Brain microvascular endothelial cell (primary cell): ENCODE measurements around the gene TMEM95.

Experiments
- DNase-seq: peaks from one replicate; pipeline ENCODE4 v3.0.0-alpha.2; 2020
- H3K27ac ChIP-seq: fragments of 250-450 bp; sonication (Bioruptor Pico); 2 replicates; pipeline ENCODE4 v1.5.1; 2020; ENCODE audit warnings: mild to moderate bottlenecking, moderate library complexity
- H3K27me3 ChIP-seq: fragments of 250-450 bp; sonication (Bioruptor Pico); replicated peaks from 2 replicates; pipeline ENCODE4 v1.5.1; 2020; ENCODE audit warnings: mild to moderate bottlenecking
- H3K36me3 ChIP-seq: fragments of 250-450 bp; sonication (Bioruptor Pico); replicated peaks from 2 replicates; pipeline ENCODE4 v1.5.1; 2020; ENCODE audit warnings: mild to moderate bottlenecking
- H3K4me3 ChIP-seq: 2 replicates; pipeline ENCODE4 v1.5.1; 2011; ENCODE audit warnings: low read depth, mild to moderate bottlenecking, control low read depth, low read length, moderate library complexity
- in situ Hi-C: cut with HindIII; loops from 2 replicates; pipeline ENCODE4 v1.10.0; 2017; ENCODE audit warnings: low sequenced_read_pairs, low pct_ligation_motif_present
- TF ChIP-seq, protein P1 (sequence below): IDR thresholded peaks from 2 replicates; pipeline ENCODE4 v1.5.1; 2011; ENCODE audit warnings: low read depth, mild to moderate bottlenecking, moderate library complexity, low read length, control low read depth, inconsistent platforms; ENCODE audit errors: missing control alignments

The TMEM95 gene

GRCh38 chr17:7343250-7343649, 11.7 kb upstream of the TMEM95 start:
- TF ChIP-seq, protein P1, sequence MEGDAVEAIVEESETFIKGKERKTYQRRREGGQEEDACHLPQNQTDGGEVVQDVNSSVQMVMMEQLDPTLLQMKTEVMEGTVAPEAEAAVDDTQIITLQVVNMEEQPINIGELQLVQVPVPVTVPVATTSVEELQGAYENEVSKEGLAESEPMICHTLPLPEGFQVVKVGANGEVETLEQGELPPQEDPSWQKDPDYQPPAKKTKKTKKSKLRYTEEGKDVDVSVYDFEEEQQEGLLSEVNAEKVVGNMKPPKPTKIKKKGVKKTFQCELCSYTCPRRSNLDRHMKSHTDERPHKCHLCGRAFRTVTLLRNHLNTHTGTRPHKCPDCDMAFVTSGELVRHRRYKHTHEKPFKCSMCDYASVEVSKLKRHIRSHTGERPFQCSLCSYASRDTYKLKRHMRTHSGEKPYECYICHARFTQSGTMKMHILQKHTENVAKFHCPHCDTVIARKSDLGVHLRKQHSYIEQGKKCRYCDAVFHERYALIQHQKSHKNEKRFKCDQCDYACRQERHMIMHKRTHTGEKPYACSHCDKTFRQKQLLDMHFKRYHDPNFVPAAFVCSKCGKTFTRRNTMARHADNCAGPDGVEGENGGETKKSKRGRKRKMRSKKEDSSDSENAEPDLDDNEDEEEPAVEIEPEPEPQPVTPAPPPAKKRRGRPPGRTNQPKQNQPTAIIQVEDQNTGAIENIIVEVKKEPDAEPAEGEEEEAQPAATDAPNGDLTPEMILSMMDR, result no peak
- Histone ChIP-seq H3K4me3 (no peak overlapping the region), H3K36me3 (no peaks in the 10 kb centered on the region), H3K27ac (no peak overlapping the region), H3K27me3 (no peaks in the 10 kb centered on the region)
- no peak for DNase-seq
- in situ Hi-C loops, result no loop called here

DNA sequence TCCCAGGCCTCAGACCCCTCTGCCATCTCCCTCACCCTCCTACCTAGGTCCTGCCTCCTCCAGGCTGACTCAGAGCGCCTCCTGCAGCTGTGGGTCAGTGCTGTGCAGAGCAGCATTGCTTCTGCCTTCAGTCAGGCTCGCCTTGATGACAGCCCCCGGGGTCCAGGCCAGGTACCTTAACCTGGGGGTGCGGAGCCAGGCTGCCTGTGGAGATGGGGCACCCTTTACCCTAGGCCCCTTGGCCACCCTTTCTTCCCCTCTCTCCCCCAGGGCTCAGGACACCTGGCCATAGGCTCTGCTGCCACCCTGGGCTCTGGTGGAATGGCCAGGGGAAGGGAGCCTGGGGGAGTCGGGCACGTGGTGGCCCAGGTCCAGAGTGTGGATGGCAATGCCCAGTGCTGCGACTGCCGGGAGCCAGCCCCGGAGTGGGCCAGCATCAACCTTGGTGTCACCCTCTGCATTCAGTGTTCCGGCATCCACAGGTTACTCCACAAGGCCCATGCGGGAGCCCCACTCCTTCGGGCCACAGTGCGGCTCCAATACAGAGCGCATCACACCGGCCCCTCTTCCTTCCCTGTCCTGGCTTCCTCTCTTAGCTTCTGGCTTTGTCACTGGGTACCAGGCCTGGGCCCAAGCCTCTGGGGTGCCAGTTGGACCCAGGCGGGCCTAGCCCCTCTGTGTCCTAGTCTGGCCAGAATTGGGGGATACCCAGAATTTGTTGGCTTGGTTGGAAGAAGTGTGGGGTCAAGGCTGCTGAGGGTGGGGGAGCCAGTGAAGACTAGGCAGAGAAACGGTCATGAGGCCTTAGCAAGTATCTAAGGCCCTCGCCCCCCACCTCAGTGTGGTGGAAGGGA, 8.0 kb upstream of the TMEM95 start:
- Histone ChIP-seq H3K4me3 (no peak overlapping the region), H3K27me3 (no peaks in the 10 kb centered on the region), H3K36me3 (no peaks in the 10 kb centered on the region), H3K27ac (no peak overlapping the region)
- in situ Hi-C loops, result no loop called here
- TF ChIP-seq, protein P1, result no peak
- no peak for DNase-seq

- Histone ChIP-seq H3K27me3 (no peaks in the 10 kb centered on the region), H3K27ac (no peak overlapping the region), H3K36me3 (no peaks in the 10 kb centered on the region), H3K4me3 (no peak overlapping the region)
- DNase-seq, result no peak
- in situ Hi-C loops, result no loop called here
- TF ChIP-seq, protein P1, result no peak
Measured at GRCh38 chr17:7347630-7348477, 7.1 kb upstream of the TMEM95 start.

GRCh38 chr17:7348478-7349242, 6.3 kb upstream of the TMEM95 start:
- Histone ChIP-seq H3K4me3 (no peak overlapping the region), H3K27ac (no peak overlapping the region), H3K36me3 (no peaks in the 10 kb centered on the region), H3K27me3 (no peaks in the 10 kb centered on the region)
- no peak for DNase-seq
- TF ChIP-seq, protein P1, result no peak
- in situ Hi-C loops, result no loop called here

GRCh38 chr17:7351665-7352502, 3.1 kb upstream of the TMEM95 start, which contains the start of gene KCTD11:
Gene KCTD11, plus strand, starts transcription at chr17:7352162.
- DNase-seq, result peak; percentile 83
- TF ChIP-seq, protein P1, result no peak
- peak within 1 kb of the TSS; percentile 81 for H3K4me3 ChIP-seq
- in situ Hi-C loops, result no loop called here
- no peaks in the 10 kb centered on the region for H3K36me3 ChIP-seq
- peak within 1 kb of the TSS; percentile 96 for H3K27ac ChIP-seq
- H3K27me3 ChIP-seq, result no peaks in the 10 kb centered on the region
